BJ (cell line): Measurements from ENCODE around the gene MRPL45. TPM values are rescaled to one million over a fixed set of nuclear protein-coding genes. Genes with fewer than 3 reads are reported as not detected.
A peak's percentile ranks its signal among the peaks of the same experiment; 100 is the strongest.

Experiments used
- CTCF ChIA-PET: fragments of 350-600 bp; formaldehyde crosslinking; extraction: SDS; loops from one replicate; lab custom pipeline; 2021; ENCODE audit warnings: antibody characterized with exemption, inconsistent platforms; lab: Yijun Ruan, JAX
- POLR2A ChIA-PET: fragments of 300-600 bp; sonication (Branson Sonifier 250); formaldehyde crosslinking; extraction: SDS; loops from one replicate; lab custom pipeline; 2021; ENCODE audit warnings: antibody characterized with exemption; lab: Charles Lee
- DNase-seq: peaks from one replicate; pipeline ENCODE4 v3.0.0-alpha.2; 2011; ENCODE audit warnings: low read depth
- H3K27me3 ChIP-seq: 2 replicates; pipeline ENCODE4 v1.6.0; 2011; ENCODE audit warnings: low read length; ENCODE audit not compliant: control insufficient read depth, insufficient read depth
- H3K36me3 ChIP-seq: 2 replicates; pipeline ENCODE4 v1.5.1; 2011; ENCODE audit warnings: low read length; ENCODE audit not compliant: control insufficient read depth, insufficient read depth
- H3K4me3 ChIP-seq: 2 replicates; pipeline ENCODE4 v1.5.1; 2011; ENCODE audit warnings: low read depth, mild to moderate bottlenecking, control low read depth, low read length
- CTCF ChIP-seq: IDR thresholded peaks from 2 replicates; pipeline ENCODE4 v1.5.1; 2011; ENCODE audit warnings: low read depth, mild to moderate bottlenecking, control low read depth, inconsistent platforms, low read length, moderate library complexity; ENCODE audit not compliant: insufficient read depth
- polyA plus RNA-seq: library from polyadenylated mRNA; depleted of rRNA; stranded (reverse); fragments of >200 nt; gene quantifications from 2 replicates; pipeline ENCODE4 v1.2.3, GENCODE V29; 2011

MRPL45 gene
- polyA plus RNA-seq, 1 experiment = 58.9 TPM

DNA sequence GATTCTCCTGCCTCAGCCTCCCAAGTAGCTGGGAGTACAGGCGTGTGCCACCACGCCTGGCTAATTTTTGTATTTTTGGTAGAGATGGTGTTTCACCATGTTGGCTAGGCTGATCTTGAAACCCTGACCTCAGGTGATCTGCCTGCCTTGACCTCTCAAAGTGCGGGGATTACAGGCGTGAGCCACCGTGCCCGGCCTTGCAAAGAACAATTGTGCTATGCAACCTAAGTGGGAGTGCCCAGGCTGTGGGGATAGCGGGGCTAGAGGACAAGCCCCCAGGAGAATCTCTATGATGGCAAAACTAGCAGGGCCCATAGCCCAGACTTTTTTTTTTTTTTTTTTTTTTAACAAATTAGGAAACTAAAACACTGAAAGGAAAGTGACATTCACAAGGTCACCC lies 48.8 kb downstream of the MRPL45 start:
- ChIA-PET CTCF (interaction anchor here (0.6 to 13.8 kb wide), 3 partner anchors 8 to 72 kb away, joined by 3 to 318 read pairs (median 3); no protein-coding TSS in a partner anchor), POLR2A (no interaction called here)
- TF ChIP-seq CTCF = no peak
- no peak overlapping the region for H3K4me3 ChIP-seq
- no peak for DNase-seq
- no peaks in the 10 kb centered on the region for H3K36me3 ChIP-seq
- peaks cover 20% of the 10 kb centered on the region for H3K27me3 ChIP-seq

DNA sequence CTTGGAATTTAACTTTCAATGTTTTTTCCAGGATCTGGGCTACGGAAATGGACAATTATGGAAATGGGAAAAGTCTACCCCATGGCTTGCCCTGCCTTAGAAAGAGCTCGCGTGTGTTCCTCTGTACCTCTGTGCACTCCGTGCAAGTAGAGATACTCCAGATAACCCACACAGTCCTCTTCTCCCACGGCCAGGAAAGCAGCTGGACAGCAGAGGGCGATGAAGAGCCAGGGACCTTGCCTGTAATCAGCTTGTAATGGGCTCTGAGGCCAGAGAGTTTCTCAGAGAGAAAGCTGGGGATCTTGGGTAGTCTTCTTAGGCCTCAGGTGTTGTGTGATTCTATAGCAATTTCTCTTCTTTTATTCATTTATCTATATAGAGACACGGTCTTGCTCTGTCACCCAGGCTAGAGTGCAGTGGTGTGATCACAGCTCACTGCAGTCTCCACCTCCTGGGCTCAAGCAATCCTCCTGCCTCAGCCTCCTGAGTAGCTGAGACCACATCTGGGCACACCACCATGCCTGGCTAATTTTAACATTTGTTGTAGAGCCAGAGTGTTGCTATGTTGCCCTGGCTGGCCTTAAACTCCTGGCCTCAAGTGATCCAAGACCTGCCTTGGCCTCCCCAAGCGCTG lies 52.2 kb downstream of the MRPL45 start:
- Histone ChIP-seq H3K27me3 (peaks cover 6% of the 10 kb centered on the region), H3K4me3 (no peak overlapping the region), H3K36me3 (no peaks in the 10 kb centered on the region)
- no peak for DNase-seq
- CTCF ChIA-PET = interaction anchor here (0.7 to 13.8 kb wide), 32 partner anchors 9 to 326 kb away, joined by 3 to 318 read pairs (median 7); partner anchors contain the start of genes ARHGAP23 and EPOP
- peak; percentile 98 for TF ChIP-seq CTCF
- POLR2A ChIA-PET = no interaction called here

DNA sequence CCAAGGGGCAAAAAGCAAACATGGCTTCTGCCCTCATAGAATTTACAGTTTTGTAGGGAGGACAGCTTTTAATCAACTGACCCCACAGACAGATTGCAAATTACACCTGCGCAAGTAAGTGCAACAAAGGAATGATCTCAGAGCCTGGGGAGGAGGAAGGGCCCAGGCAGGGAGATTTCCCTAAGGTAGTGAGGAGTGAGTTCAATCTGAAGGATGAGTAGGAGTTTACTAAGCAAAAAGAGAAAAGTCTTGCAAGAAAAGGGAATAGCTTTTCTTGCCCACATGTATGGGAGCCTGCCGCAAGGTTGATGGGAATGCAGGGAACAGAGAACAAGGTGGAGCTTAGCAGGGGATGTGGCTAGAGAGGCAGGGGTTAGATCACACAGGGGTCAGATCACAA lies 53.1 kb downstream of the MRPL45 start:
- no peaks in the 10 kb centered on the region for H3K36me3 ChIP-seq
- H3K27me3 ChIP-seq = peaks cover 3% of the 10 kb centered on the region; the same call in 1 of the 2 replicates
- TF ChIP-seq CTCF = no peak
- ChIA-PET CTCF (interaction anchor here (0.8 to 13.8 kb wide), 16 partner anchors 9 to 325 kb away, joined by 3 to 318 read pairs (median 7); partner anchors contain the start of gene EPOP), POLR2A (no interaction called here)
- DNase-seq = no peak
- no peak overlapping the region for H3K4me3 ChIP-seq

GRCh38 chr17:38351412-38352222 lies 54.6 kb downstream of the MRPL45 start, which contains the start of gene SOCS7:
Gene SOCS7 (plus strand): TSS chr17:38351844. CDS start chr17:38352053, 209 bp downstream.
- no peaks in the 10 kb centered on the region for H3K36me3 ChIP-seq
- no peaks in the 10 kb centered on the region for H3K27me3 ChIP-seq
- DNase-seq = peak; percentile 41
- ChIA-PET POLR2A (interaction anchor here (0.6 kb wide), 5 partner anchors 9 to 94 kb away, joined by 3 to 5 read pairs (median 3); partner anchors contain the start of gene ARHGAP23), CTCF (interaction anchor here (0.6 to 13.8 kb wide), 6 partner anchors 12 to 75 kb away, joined by 3 to 318 read pairs (median 3); no protein-coding TSS in a partner anchor)
- TF ChIP-seq CTCF = no peak
- H3K4me3 ChIP-seq = peak within 1 kb of the TSS; percentile 83
